ENCODE data around the gene TMEM145.

DNA sequence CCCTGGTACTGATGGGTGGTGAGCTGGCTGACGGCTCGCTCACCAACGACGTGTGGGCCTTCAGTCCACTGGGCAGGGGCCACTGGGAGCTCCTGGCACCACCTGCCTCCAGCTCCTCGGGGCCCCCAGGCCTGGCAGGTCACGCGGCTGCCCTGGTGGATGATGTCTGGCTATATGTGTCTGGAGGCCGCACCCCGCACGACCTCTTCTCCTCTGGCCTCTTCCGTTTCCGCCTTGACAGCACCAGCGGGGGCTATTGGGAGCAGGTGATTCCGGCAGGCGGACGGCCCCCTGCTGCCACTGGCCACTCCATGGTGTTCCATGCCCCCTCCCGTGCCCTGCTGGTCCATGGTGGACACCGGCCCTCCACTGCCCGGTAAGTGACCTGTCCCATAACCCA lies 22.9 kb downstream of the TMEM145 start:
- TF ChIP-seq, protein P1, sequence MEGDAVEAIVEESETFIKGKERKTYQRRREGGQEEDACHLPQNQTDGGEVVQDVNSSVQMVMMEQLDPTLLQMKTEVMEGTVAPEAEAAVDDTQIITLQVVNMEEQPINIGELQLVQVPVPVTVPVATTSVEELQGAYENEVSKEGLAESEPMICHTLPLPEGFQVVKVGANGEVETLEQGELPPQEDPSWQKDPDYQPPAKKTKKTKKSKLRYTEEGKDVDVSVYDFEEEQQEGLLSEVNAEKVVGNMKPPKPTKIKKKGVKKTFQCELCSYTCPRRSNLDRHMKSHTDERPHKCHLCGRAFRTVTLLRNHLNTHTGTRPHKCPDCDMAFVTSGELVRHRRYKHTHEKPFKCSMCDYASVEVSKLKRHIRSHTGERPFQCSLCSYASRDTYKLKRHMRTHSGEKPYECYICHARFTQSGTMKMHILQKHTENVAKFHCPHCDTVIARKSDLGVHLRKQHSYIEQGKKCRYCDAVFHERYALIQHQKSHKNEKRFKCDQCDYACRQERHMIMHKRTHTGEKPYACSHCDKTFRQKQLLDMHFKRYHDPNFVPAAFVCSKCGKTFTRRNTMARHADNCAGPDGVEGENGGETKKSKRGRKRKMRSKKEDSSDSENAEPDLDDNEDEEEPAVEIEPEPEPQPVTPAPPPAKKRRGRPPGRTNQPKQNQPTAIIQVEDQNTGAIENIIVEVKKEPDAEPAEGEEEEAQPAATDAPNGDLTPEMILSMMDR (IDR thresholded peaks at IDR 0.05; ENCODE audit: insufficient read depth, low read length, poor library complexity, severe bottlenecking) = no peak
- TF ChIP-seq EZH2phosphoT487 (conservative IDR thresholded peaks at IDR 0.05; ENCODE audit: low read length) = no peak

Measured in SU-DHL-6 (cell line).